ENCODE measurements around the gene INPP5D. TPM values are rescaled to one million over a fixed set of nuclear protein-coding genes. Genes with fewer than 3 reads are reported as not detected.
"Not testable (repeated sequence)": the region's sequence is repeated elsewhere in the genome, so short reads cannot be mapped to it uniquely, and the experiment has no call there.

The INPP5D gene
- total RNA-seq, 1 donor from 2014 or later: 29.4 TPM

DNA sequence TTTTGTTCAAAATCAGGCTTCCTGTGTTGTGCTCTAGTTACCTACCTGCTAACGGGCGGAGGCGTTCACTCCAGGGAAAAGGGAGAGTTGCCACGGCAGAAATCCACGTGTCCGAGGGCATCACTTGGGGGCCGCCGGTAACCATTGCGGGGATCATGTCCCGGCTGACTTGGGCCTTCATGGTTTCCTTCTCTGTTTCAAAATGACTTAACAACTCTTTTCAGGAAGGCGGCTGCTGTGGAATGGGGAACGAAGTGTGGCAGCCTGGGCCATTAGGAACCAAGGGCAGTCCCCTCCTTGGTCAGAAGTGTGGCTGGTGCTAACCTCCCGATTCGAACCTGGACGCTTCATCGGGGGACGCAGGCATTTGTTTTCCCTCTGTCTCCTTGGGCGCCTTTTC lies 56.8 kb downstream of the INPP5D start:
- no peak for DNase-seq (ENCODE audit: low read depth in 2 of 2)

DNA sequence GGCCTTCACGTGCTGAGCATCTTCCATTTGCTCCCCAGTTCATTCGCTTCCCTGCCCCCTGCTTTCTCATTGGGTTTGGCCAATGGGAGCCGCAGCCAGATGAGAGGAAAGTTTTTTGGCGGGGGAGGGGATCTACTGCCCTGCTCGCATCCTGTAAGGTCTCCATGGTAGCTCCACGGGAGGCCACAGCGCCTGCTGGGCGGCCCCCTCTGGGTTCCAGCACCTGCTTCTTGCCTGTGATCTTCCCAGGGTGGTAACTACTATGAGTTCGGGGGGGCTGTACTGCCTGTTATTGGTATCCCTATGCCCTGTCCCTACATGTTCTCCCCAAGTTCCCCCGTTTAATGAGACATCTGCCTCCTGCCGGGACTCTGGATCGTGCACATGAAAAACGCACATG lies 57.2 kb downstream of the INPP5D start:
- DNase-seq (ENCODE audit: low read depth in 2 of 2): no peak

DNA sequence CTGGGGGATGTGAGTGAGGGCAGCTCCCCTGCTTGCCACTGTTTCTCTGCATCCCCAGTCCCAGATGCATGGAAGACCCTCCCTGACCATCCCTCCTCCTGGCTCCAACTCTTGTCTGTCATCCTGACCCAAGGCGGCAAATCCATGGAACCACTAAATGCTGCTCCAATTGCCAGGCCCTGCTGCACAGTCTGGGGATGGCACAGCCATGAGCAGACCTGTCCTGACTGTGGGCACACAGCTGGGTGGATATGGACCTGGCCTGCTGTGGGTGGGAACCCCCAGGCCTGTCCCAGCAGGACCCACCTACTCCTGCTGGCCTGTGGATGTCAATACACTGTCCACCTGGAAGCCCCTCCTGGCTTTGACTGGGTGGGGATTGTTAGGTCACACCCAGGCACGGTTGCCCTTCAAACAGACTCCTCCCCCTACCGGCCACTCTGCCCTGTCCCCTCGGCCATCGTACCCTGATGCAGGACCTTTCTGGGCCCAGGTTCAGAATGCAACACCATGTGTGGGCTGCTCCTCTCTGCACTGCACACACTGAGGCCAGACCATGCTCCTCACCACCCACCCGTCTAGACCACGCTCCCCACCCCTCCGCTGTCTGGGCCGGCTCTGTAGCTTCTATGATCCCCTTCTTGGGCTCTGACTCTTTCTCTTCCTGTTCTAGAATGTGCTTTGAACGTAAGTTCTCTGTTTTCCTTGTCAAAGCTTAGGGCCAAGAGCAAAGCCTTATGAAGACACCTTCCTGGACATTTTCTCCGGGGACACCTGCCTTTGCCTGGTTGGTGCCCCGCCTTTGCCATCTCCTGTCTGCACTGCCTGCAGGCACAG lies 57.9 kb downstream of the INPP5D start:
- no peak for DNase-seq (ENCODE audit: low read depth in 2 of 2)

DNA sequence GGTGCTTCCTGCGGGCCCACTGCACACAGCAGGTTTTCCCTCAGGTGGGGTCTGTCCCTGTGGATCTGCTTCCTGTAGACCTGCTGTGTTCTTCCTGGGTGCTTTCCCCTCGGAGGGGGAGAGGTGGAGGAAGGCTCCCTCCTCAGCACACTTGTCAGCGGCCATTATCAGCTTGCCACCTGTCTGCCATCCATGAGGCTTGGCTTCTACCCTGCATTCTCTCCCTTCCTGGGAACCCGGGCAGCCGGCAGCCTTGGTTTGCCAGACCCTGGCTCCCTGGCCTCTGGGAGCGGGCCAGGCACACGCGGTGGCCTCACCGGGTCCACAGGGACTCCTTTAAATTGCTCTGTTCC lies 58.5 kb downstream of the INPP5D start:
- DNase-seq (ENCODE audit: low read depth in 2 of 2): no peak

DNA sequence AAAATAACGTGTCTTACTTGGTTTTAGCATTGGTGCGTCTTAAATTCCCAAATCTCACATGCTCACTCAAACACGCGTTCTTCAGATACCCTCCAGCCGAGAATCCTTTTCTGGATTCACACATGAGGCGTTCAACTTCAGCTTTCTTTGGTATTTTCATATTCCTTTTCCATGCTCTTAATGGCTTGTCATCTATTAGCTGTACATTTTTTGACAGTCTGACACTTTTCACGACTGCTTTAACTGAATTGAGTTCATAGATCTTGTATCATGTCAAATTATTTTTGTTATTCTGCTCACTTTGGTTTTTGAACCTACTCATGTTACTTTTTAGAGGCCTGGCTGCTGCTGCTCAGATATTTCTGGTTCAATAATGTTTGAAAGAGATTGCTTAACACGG lies 59.0 kb downstream of the INPP5D start:
- DNase-seq (ENCODE audit: low read depth in 2 of 2): no peak

DNA sequence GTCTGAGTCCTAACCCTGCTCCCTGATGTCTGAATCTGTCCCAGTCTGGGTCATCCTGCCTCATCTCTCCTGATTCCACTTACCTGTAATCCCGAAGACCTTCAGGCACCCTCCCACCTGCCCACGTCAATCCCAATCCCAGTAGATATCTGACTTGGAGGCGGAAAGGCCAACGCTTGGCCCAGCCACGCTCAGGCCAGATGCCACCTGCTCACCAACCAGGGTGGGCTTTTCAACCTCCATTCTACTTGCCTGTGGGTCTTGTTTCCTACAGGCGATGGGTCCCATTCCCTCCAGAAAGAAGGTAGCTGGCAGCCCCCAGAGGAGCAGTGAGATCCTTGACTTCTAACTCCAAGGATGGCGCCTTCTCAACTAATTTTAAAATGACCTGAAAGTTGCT lies 59.7 kb downstream of the INPP5D start:
- DNase-seq (ENCODE audit: low read depth in 2 of 2): no peak

DNA sequence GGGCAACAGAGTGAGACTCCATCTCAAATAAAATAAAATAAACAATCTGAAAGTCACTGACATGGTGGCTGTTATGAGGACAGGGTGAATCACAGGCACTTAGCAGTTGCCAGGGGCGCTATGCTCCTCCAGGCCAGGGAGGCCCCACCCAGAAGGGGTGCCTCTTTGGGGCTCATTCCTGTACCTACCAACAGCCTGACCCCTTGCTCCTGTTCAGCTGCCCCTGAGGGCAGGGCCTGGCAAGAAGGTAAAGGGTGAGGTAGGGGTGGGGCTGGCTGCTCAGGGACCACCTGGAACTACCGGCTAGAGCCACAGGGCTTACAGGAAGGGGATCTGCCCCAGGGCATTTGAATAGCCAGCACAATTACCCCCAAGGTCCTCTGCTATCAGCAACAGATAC lies 60.3 kb downstream of the INPP5D start:
- DNase-seq (ENCODE audit: low read depth in 2 of 2): no peak

DNA sequence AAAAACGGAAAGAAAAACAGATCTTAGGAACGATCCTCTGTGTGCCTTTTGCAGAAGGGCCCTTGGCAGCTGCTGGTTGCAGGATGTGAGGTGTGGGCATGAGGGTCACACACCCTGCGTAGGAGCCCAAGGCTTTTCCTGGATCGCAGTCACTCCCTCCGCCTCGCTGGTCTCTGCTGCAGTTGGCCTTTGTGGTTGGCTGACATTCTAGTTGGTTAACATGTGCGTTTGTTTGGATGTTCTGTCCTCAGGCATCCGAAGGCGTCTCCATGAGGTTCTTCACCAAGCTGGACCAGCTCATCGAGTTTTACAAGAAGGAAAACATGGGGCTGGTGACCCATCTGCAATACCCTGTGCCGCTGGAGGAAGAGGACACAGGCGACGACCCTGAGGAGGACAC lies 61.7 kb downstream of the INPP5D start:
- DNase-seq (ENCODE audit: low read depth in 2 of 2): no peak

DNA sequence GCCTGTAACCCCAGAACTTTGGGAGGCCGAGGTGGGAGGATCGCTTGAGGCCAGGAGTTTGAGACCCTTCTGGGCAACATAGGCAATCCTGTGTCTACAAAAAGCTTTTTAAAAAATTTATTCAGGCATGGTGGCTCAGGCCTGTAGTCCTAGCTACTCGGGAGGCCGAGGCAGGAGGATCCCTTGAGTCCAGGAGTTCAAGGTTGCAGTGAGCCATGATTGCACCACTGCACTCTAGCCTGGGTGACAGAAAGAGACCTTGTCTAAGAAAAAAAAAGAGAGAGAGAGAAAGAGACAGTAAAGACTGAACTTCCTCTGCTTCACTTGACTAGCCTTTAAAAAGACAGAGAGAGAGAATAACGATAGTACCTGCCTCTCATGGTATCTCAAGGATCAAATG lies 62.4 kb downstream of the INPP5D start:
- DNase-seq (ENCODE audit: low read depth in 2 of 2): no peak

DNA sequence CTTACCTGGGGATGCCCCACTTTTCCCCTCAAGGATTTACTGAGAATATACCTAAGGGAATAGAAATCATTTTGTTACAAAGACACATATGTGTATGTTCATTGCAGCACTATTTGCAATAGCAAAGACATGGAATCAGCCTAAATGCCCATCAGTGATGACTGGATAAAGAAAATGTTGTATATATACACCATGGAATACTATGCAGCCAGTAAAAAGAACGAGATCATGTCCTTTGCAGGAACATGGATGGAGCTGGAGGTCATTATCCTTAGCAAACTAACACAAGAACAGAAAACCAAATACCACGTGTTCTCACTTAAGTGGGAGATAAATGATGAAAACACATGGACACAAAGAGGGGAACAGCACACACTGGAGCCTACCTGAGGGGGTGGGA lies 63.4 kb downstream of the INPP5D start:
- DNase-seq (ENCODE audit: low read depth in 2 of 2): not testable (repeated sequence)

DNA sequence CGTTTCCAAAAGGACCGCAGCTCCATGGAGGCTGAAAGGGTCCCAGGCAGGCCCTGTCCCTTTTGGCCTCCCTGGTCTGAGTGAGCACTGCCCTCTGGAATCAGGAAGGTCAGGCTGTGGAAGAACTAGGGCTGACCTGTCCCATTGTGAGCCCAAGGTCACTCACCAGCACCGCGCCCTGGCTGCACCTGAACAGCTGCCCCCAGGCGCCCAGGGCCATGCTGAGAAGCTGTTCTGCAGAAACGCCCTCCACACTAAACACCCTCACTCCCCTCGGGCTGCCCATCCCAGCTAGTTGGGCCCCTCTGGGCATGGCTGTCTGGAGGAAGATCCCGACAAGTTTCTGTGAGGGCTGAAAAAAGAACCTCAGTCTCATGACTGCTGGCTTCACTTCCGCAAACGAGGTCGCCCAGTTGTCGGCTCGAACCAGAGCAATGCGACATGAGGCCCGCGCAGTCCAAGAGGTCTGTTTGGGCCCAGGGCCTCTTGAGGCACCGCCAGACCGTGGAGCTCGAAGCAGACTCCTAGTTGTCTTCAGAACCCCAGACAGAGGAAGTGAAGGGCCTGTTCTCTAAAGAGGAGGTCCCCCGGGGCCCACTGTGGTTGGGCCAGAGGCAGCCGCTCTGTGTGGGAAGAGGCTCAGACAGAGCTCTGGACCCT lies 64.4 kb downstream of the INPP5D start:
- DNase-seq (ENCODE audit: low read depth in 2 of 2): no peak

DNA sequence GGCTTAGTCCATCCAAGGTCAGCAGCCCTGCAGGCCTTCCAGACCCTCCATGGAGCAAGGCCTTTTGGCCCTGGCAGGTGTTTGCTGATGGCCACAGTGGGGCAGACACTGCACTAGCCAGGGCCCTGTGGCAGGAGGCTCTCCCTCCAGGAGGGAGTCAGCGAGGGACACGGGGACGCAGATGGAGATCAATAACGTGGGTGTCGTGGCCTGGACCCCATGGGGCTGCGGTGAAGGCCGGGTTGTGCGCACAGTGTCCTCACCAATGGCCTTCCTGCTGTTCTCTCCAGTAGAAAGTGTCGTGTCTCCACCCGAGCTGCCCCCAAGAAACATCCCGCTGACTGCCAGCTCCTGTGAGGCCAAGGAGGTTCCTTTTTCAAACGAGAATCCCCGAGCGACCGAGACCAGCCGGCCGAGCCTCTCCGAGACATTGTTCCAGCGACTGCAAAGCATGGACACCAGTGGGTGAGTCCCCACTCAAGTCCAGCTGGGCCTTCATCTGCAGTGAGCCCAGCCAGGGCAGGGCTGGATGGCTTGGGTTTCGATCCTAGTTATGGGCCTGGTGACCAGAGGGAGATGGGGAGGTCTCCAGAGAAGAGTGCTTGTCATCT lies 65.4 kb downstream of the INPP5D start:
- no peak for DNase-seq (ENCODE audit: low read depth in 2 of 2)

DNA sequence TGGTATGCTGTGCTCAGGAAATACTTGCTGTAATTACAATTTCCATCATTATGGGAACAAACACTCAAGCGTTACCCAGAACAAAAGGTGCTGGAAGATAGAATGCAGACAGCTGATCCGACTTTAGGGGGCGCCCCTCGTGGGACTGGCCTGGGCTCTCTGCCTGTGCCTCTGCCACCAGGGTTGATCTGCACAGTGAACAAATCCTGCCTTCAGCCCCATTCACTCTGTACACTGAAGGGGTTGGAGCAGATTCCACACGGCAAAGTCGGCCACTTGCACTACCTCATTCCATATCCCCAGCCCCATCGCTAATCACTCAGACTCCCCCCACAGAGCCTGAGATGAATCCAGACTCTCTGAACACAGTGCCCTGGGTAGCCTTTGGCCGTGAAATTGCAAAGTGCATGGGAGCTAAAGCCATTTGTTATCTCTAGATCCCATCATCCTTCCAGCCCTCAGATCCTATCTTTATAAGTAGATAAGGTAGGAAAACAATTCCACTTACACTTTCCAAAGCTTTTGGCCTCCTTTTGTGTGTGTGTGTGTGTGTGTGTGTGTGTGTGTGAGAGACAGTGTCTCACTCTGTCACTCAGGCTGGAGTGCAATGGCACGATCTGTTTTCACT lies 69.3 kb downstream of the INPP5D start:
- no peak for DNase-seq (ENCODE audit: low read depth in 2 of 2)

DNA sequence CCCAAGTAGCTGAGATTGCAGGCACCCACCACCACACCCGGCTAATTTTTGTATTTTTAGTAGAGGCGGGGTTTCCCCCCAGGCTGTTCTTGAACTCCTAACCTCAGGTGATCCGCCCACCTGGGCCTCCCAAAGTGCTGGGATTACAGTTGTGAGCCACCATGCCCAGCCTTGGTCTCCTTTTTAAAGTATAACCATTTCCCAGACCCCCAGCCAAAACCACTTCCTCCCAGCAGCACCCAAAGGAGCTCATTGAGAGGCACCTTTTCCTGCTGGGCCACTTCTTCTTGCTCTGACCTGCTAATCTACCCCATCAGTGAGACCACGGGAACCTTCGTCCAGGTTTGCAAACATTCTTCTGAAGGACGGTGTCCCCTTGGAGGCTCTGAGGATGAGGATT lies 69.9 kb downstream of the INPP5D start:
- no peak for DNase-seq (ENCODE audit: low read depth in 2 of 2)

DNA sequence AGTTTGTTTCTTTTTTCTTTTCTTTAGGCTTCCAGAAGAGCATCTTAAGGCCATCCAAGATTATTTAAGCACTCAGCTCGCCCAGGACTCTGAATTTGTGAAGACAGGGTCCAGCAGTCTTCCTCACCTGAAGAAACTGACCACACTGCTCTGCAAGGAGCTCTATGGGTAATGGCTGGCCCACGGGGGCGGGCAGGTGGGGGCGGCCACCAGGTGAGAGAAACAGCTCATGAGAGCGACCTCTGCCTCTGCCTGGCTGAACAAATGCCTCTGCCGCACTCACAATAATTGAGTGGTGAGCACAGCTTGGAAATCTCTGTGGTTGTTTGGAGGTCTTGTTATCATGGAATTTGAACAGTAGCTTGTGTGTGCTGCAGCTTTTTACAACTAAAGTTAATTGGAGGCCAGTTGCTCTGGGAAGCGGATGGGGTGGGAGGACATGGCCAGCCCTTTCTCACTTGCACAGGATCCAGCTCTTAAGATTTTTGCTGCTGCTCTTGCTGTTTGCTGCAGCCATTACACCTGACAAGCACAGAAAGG lies 70.4 kb downstream of the INPP5D start:
- DNase-seq (ENCODE audit: low read depth in 2 of 2): no peak

DNA sequence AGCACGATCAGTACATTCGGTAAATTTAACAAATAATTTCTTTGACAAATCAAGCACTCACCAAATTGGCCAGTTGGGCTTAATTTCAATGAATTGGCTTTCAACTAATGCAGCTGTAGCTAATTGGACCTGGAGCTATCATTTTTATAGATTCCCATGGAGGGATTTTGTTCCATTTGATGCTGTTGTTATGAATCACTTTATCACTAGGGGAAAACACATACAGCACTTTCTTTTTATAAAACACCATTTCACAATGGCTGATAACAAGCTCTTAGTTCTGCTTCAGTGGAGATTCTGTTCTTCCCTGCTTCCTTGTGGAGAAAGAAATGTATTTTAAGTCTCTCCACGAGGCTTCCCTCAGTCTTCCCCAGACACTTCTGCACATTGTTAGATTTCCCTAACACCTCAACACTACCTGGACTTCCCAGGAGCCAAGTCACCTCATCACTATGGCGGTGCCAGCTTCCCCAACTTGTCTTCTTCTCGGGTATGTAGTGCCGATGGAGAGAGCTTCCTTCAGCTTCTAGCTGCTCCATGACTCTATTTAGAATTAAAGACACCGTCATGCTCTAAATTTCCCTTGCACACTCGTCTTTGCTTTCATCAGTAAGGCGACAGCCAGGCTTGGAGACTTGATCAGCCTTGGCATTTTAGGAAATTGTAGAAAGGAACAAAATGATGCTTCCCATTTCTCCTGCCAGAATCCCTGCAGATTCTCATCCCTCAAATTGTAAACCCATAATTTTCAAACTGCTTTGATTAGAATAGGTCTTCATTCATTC lies 72.0 kb downstream of the INPP5D start:
- DNase-seq (ENCODE audit: low read depth in 2 of 2): no peak

DNA sequence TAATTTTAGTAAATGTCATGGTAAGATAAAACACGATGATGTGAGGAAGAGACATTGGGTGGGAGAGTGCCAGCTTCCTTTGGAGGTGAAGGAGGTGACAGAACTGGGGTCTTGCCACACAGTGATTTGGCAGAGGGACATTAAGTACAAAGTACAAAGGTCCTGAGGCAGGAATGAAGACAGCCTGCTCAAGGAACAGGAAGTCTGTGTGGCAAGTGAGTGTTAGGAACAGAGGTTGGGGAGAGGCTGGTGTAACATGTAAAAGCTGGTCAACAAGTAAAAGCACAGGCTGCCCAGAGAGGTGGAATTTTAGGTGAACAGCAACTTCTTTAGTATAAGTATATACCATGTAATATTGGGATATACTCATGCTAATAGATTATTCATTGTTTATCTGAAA lies 73.1 kb downstream of the INPP5D start:
- DNase-seq (ENCODE audit: low read depth in 2 of 2): no peak

DNA sequence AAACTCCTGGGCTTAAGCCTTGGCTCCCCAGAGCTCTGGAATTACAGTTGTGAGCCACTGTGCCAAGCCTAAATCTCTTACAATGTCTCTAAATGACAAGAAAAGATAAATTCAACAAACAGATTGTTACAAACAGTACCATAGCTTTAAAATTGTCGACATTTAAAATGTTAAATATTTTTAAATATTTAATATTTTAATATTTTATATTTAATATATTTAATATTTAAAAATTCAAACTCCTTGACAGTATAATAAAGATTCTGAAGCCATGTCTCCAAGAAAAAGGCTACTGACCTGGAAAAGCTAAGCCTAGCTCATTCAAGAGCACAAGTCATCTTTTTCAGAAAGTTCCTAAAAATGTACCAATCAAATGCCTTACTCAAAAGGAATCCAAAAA lies 75.3 kb downstream of the INPP5D start:
- DNase-seq (ENCODE audit: low read depth in 2 of 2): no peak

DNA sequence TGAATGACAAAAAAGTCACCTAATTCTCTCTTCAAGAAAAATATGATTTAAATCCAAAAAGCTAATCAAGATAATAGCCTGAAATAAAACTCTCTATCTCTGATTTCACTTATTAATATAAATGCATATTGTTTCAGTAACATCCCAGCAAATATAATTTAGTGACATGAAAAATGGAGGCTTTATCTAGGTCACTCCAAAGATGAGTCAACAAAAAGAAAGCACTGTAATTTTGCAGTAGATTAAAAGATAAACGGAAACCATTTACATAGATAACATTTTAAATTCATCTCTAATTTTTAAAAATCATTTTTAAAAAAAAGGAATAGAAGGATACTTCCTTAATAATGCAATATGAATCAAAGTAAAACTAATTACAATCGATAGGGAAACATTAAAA lies 76.9 kb downstream of the INPP5D start:
- no peak for DNase-seq (ENCODE audit: low read depth in 2 of 2)

DNA sequence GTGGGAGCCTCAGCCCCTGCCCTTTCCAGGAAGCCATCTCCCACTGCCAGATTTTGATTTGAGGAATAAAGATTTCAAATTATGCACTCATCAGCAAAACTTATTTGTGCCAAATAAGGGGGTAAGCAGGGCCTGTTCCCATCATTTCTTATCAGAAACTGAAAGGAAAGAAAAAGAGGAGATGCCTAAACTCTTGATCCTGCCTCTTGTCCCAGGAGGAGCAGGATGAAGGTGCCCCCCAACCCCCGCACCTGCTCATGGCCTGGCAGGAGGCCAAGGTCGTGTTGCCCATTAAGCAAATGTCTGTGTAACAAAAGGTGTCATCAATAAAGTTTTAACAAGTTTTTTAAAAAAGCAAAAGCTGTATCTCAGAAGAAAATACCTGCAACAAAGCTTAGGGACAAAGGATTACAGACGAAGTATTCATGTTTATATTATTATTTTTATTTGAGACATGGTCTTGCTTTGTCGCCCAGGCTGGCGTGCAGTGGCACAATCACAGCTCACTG lies 80.0 kb downstream of the INPP5D start:
- no peak for DNase-seq (ENCODE audit: low read depth in 2 of 2)

DNA sequence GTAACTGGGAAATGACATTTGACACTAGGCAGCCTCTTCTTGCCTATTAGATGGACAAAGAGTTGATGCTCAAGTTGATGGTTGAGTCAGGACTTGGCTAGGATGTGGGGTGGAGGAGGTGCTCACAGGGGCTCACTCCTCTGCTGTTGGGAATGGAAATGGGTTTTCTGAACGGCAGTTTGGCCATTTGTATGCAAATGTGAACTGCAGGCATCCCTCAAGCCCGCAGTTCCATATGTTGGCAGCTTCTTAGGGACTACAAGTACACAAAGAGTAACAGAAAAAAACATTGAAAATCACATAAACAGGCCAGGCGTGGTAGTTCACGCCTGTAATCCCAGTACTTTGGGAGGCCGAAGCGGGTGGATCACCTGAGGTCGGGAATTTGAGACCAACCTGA lies 80.8 kb downstream of the INPP5D start:
- no peak for DNase-seq (ENCODE audit: low read depth in 2 of 2)
